ENCODE data around the gene ELMO1. TPM values are rescaled to one million over a fixed set of nuclear protein-coding genes. Genes with fewer than 3 reads are reported as not detected.

The ELMO1 gene
- total RNA-seq, 8 experiments from 2014 or later, result 4.2 to 121 (median 40.0) TPM

GRCh38 chr7:37048674-37049073, 400.0 kb downstream of the ELMO1 start:
- Histone ChIP-seq H3K4me3 (no peak overlapping the region), H3K27ac (no peak overlapping the region), H3K4me1 (replicated peaks in 1 of 2) (peaks cover 24 to 39% of the 10 kb centered on the region in 2 donors)
- in situ Hi-C loops (cut with MboI; ENCODE audit: low pct_unique_long_range_greater_than_20kb in 2 of 9, low sequenced_read_pairs in 9 of 9, unreplicated experiment in 9 of 9), result no loop called here
- WGBS, 10 experiments, result 0 to 100% (median 86%) methylated on average over 1 to 3 of the region's 3 CpGs; no CpG with 5 or more reads in 1 of the 10 experiments
- ATAC-seq (replicated peaks in 6 of 8), result no peak

GRCh38 chr7:37047260-37047659, 401.4 kb downstream of the ELMO1 start:
- H3K4me1 ChIP-seq (replicated peaks in 1 of 2), result peaks cover 12 to 25% of the 10 kb centered on the region in 2 donors
- no peak overlapping the region for H3K4me3 ChIP-seq
- in situ Hi-C loops (cut with MboI; ENCODE audit: low pct_unique_long_range_greater_than_20kb in 2 of 9, low sequenced_read_pairs in 9 of 9, unreplicated experiment in 9 of 9), result no loop called here
- WGBS, 10 experiments, result 46 to 100% (median 91%) methylated on average over 1 to 6 of the region's 6 CpGs; no CpG with 5 or more reads in 2 of the 10 experiments
- no peak overlapping the region for H3K27ac ChIP-seq
- ATAC-seq (replicated peaks in 6 of 8), result no peak

DNA sequence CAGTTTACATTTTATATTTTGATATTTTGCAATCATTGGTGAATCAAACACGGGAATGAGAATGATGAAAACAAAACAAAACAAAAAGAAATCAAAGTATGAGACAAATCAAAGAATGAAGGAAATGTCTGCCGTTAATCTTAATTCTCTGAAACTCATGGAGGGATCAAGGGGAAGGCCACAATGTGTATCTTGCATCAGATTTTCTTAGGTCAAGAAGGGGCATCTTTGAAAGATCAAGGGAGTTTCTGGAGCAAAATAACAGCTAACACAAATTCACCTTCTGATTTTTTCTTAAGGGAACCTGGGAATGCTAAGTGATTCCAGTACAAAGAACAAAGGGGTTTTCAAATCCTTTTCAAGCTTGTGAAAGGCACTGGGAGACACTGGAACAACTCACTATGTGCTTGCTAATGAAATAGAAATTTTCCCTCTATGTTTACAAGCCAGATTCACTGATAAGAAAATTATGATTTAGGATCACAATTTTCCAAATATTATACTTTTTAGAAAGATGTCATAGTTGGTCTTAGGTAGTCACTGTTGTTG, 402.1 kb downstream of the ELMO1 start:
- Histone ChIP-seq H3K4me1 (replicated peaks in 1 of 2) (peaks cover 12 to 22% of the 10 kb centered on the region in 2 donors), H3K4me3 (no peak overlapping the region), H3K27ac (no peak overlapping the region)
- in situ Hi-C loops (cut with MboI; ENCODE audit: low pct_unique_long_range_greater_than_20kb in 2 of 9, low sequenced_read_pairs in 9 of 9, unreplicated experiment in 9 of 9), result no loop called here
- ATAC-seq (replicated peaks in 6 of 8), result no peak
- WGBS, 10 experiments, result 15 to 100% (median 75%) methylated on average over 1 to 2 of the region's 2 CpGs

- H3K4me1 ChIP-seq (replicated peaks in 1 of 2), result peaks cover 12 to 22% of the 10 kb centered on the region in 2 donors
- H3K4me3 ChIP-seq, result no peak overlapping the region
- H3K27ac ChIP-seq, result no peak overlapping the region
- in situ Hi-C loops (cut with MboI; ENCODE audit: low pct_unique_long_range_greater_than_20kb in 2 of 9, low sequenced_read_pairs in 9 of 9, unreplicated experiment in 9 of 9), result no loop called here
- ATAC-seq (replicated peaks in 6 of 8), result peak in 1 of 8 experiments; percentile 56
- 0 to 100% (median 80%) methylated on average over 1 to 2 of the region's 2 CpGs; no CpG with 5 or more reads in 3 of the 10 experiments for WGBS, 10 experiments
These were observed 402.9 kb downstream of the ELMO1 start for GRCh38 chr7:37045681-37046179.

DNA sequence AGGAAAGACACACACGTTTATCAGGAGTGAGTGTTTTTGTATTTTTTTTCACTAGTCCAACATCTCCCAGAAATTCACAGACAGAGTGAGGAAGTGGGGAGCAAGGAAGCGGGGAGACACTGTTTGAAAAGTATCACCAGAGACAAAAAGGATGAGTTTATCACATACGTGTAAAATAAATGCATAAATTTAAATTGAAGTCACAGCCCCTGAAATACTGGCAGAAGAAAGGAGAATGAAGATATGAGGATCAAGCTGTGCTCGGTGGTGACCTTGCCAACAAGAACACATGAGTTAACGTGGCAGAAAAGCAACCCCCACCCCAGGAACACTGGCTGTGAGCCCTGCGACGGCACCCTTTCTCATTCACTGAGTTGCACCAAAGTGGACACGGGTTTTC, 407.2 kb downstream of the ELMO1 start:
- no peak for ATAC-seq (replicated peaks in 6 of 8)

DNA sequence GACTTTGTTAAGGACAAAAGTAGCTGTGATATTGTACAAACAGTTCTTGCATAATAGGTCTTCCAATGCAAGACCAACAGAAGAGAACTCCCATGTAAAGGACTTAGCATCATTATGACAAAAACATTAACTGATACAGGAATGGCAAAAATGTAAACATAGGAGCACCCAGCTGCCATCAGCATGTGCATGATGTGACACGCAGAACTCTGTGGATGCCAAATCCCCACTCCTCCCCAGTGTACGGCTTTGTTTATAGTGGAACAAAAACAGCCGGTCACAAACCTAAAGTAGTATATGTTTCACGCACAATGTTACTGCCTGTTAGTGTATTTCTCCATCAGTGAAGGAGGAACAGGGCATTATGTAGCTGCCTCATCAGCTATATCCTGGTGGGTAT, 408.3 kb downstream of the ELMO1 start:
- peak in 2 of 8 experiments; percentile 27 to 80 for ATAC-seq (replicated peaks in 6 of 8)
- Histone ChIP-seq H3K27ac (no peak overlapping the region), H3K4me1 (replicated peaks in 1 of 2) (no peaks in the 10 kb centered on the region), H3K4me3 (no peak overlapping the region)
- in situ Hi-C loops (cut with MboI; ENCODE audit: low pct_unique_long_range_greater_than_20kb in 2 of 9, low sequenced_read_pairs in 9 of 9, unreplicated experiment in 9 of 9), result no loop called here
- 67 to 100% (median 86%) methylated on average over 1 to 4 of the region's 4 CpGs; no CpG with 5 or more reads in 4 of the 10 experiments for WGBS, 10 experiments

More for the DNA sequence above, 407.2 kb downstream of the ELMO1 start:
- in situ Hi-C loops (cut with MboI; ENCODE audit: low pct_unique_long_range_greater_than_20kb in 2 of 9, low sequenced_read_pairs in 9 of 9, unreplicated experiment in 9 of 9), result no loop called here
- Histone ChIP-seq H3K4me1 (replicated peaks in 1 of 2) (peaks cover under 1% of the 10 kb centered on the region in 2 donors), H3K4me3 (no peak overlapping the region), H3K27ac (no peak overlapping the region)
- WGBS, 10 experiments, result 0 to 100% (median 81%) methylated on average over 1 to 8 of the region's 8 CpGs

DNA sequence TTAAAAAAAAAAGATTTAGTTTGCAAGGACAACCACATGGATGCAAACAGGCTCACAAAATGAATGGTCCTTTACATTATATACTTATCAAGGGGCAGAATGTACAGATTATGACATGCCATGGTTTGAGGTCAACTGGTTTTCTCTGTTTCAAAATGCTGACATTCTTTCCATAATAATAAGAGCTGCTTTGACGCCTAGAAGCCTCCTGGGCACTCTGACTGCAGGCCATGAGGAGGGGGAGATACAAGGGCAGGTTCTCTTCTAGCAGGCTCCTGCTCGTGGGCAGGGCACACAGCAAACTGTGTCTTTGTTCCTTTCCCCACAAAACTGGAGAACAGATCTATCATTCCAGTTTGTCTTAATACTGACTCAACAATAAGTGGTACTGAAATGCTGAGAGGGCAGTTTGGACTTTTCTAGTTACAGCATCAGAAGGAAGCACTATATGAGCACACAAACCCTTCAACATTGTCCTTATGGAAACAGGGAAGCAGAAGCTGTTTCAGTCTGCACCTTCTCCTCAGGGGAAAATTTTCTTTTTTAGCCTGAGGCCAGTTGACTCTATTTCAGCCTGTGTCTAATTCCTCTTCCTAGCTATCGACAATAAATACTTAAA, 409.4 kb downstream of the ELMO1 start:
- WGBS, 10 experiments, result 40 to 100% (median 83%) methylated on average over 1 to 3 of the region's 3 CpGs; no CpG with 5 or more reads in 3 of the 10 experiments
- no peak overlapping the region for H3K27ac ChIP-seq
- no peaks in the 10 kb centered on the region for H3K4me1 ChIP-seq (replicated peaks in 1 of 2)
- no peak for ATAC-seq (replicated peaks in 6 of 8)
- in situ Hi-C loops (cut with MboI; ENCODE audit: low pct_unique_long_range_greater_than_20kb in 2 of 9, low sequenced_read_pairs in 9 of 9, unreplicated experiment in 9 of 9), result no loop called here
- H3K4me3 ChIP-seq, result no peak overlapping the region

- H3K4me3 ChIP-seq, result no peak overlapping the region
- in situ Hi-C loops (cut with MboI; ENCODE audit: low pct_unique_long_range_greater_than_20kb in 2 of 9, low sequenced_read_pairs in 9 of 9, unreplicated experiment in 9 of 9), result no loop called here
- H3K4me1 ChIP-seq (replicated peaks in 1 of 2), result no peaks in the 10 kb centered on the region
- no peak for ATAC-seq (replicated peaks in 6 of 8)
- no peak overlapping the region for H3K27ac ChIP-seq
These were observed 410.0 kb downstream of the ELMO1 start for GRCh38 chr7:37038706-37039105.

DNA sequence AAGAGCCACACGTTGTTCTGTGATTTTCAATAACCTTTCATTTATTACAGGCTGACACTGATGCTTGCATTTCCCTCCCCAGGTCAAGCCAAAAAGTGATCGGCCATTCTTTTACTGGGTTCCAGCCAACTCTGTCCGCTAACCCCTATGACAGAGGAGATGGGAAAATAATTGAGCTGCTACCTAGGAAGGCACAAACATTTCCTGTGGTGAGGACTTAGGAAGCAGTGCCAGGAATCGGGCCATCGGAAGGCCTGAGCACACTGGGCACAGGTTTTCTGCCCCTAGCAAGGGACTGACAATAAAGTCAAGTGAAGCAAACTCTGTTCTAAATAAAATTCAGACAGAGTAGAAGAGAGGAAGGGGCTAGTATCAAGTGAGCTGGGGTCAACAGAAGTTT, 411.4 kb downstream of the ELMO1 start:
- WGBS, 10 experiments, result 0 to 96% (median 84%) methylated on average over 1 to 5 of the region's 5 CpGs; no CpG with 5 or more reads in 2 of the 10 experiments
- H3K4me3 ChIP-seq, result no peak overlapping the region
- in situ Hi-C loops (cut with MboI; ENCODE audit: low pct_unique_long_range_greater_than_20kb in 2 of 9, low sequenced_read_pairs in 9 of 9, unreplicated experiment in 9 of 9), result no loop called here
- peaks cover 9 to 12% of the 10 kb centered on the region in 2 donors for H3K4me1 ChIP-seq (replicated peaks in 1 of 2)
- H3K27ac ChIP-seq, result no peak overlapping the region
- ATAC-seq (replicated peaks in 6 of 8), result no peak

DNA sequence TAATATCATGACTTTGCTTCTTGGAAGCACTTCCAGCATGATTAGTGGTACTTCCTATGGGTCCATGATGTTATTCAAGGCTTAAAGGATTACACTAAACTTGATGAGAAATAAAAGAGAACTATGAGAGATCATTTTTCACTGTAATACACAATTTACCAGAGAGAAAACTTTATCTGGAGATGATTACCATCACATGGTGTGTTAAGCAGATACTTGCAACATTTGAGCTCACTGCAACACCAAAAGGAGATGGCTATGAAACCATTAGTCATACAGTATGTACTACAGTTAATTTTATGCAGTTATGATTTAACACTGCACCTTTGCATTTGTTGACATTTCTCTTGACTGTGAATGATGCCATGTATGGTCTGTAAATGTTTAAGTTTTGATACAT, 413.0 kb downstream of the ELMO1 start:
- Histone ChIP-seq H3K27ac (no peak overlapping the region), H3K4me3 (no peak overlapping the region), H3K4me1 (replicated peaks in 1 of 2) (peaks cover 23 to 25% of the 10 kb centered on the region in 2 donors)
- no peak for ATAC-seq (replicated peaks in 6 of 8)
- in situ Hi-C loops (cut with MboI; ENCODE audit: low pct_unique_long_range_greater_than_20kb in 2 of 9, low sequenced_read_pairs in 9 of 9, unreplicated experiment in 9 of 9), result no loop called here

DNA sequence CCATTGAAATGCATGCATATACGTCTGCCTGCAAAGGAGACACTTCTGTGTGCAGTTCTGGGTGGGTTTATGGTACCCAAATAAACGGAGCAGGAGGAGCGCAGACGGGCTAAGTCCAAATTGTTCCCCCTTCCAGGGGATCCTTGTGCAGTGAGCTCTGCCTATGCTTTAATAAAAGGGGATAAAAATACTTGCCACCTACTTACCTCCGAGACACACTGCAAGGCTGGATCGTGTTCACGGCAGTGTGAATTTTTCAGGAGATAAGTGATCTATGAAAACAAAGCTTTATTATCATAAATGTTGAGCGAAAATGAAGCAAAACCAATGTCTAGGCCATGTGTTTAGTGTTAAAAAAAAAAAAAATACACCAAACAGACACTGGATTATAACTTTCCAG, 415.5 kb downstream of the ELMO1 start:
- no peak for ATAC-seq (replicated peaks in 6 of 8)
- in situ Hi-C loops (cut with MboI; ENCODE audit: low pct_unique_long_range_greater_than_20kb in 2 of 9, low sequenced_read_pairs in 9 of 9, unreplicated experiment in 9 of 9), result no loop called here
- Histone ChIP-seq H3K4me1 (replicated peaks in 1 of 2) (peaks cover 23 to 25% of the 10 kb centered on the region in 2 donors), H3K4me3 (no peak overlapping the region), H3K27ac (no peak overlapping the region)
- 74 to 100% (median 87%) methylated on average over 1 to 8 of the region's 8 CpGs for WGBS, 10 experiments

DNA sequence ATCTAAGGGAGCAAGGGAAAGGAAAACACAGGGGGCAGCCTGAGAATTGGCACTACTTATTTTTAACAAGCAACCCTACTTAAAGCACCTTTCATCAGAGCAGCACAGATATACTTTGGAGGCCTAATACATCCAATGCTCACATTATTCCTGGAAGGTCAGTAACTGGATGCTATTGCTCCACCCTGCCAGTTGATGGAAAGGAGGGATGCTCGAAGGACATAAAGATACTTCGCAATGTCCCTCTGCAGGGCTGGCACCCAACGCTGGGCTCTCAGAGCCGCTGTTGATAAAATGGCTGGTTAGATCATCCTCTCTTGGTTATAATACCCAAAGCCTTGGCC, 416.4 kb downstream of the ELMO1 start:
- Histone ChIP-seq H3K4me1 (replicated peaks in 1 of 2) (peaks cover 23 to 25% of the 10 kb centered on the region in 2 donors), H3K4me3 (no peak overlapping the region), H3K27ac (peak overlapping the region; percentile 47 to 53)
- in situ Hi-C loops (cut with MboI; ENCODE audit: low pct_unique_long_range_greater_than_20kb in 2 of 9, low sequenced_read_pairs in 9 of 9, unreplicated experiment in 9 of 9), result no loop called here
- WGBS, 10 experiments, result 83 to 100% (median 94%) methylated on average over 1 to 4 of the region's 4 CpGs; no CpG with 5 or more reads in 3 of the 10 experiments
- ATAC-seq (replicated peaks in 6 of 8), result peak in 7 of 8 experiments; percentile 33 to 63 (median 52)

- peaks cover 23 to 25% of the 10 kb centered on the region in 2 donors for H3K4me1 ChIP-seq (replicated peaks in 1 of 2)
These were observed 416.9 kb downstream of the ELMO1 start for GRCh38 chr7:37031571-37032257.

More at GRCh38 chr7:37031571-37032257, 416.9 kb downstream of the ELMO1 start:
- in situ Hi-C loops (cut with MboI; ENCODE audit: low pct_unique_long_range_greater_than_20kb in 2 of 9, low sequenced_read_pairs in 9 of 9, unreplicated experiment in 9 of 9), result no loop called here
- no peak overlapping the region for H3K4me3 ChIP-seq
- peak; percentile 99 to 100 (median 100) for ATAC-seq (replicated peaks in 6 of 8)
- H3K27ac ChIP-seq, result peak overlapping the region; percentile 59 to 72
- WGBS, 10 experiments, result 0 to 78% (median 38%) methylated on average over 1 to 9 of the region's 9 CpGs

All from motor neuron (in vitro differentiated cells).